Stimulated activated CD4-positive, alpha-beta T cell treated with anti-CD3 and anti-CD28 coated beads, Interleukin-15, amount 100 ng/mL, for 1 hour (primary cell): ENCODE data around the gene TRAF5.
"Not testable (repeated sequence)": the region's sequence is repeated elsewhere in the genome, so short reads cannot be mapped to it uniquely, and the experiment has no call there.

Experiments
- DNase-seq, 2 donors: peaks; one replicate each; pipeline ENCODE4 v3.0.0-alpha.2; 2020; ENCODE audit warnings: low read depth in 1 of 2, low spot score in 1 of 2

Gene TRAF5

GRCh38 chr1:211326528-211327345 is at the start of gene TRAF5:
Gene TRAF5, plus strand, starts transcription at chr1:211326833. Its CDS starts 26,407 bp downstream, at chr1:211353240.
- peak in 1 of 2 donors; percentile 41 for DNase-seq

GRCh38 chr1:211279340-211279739 is 47.3 kb upstream of the TRAF5 start:
- DNase-seq: no peak

- DNase-seq: no peak
Measured at GRCh38 chr1:211280910-211281309, 45.7 kb upstream of the TRAF5 start.

- no peak for DNase-seq
Measured at GRCh38 chr1:211281320-211282022, 45.2 kb upstream of the TRAF5 start.

GRCh38 chr1:211282023-211282373 is 44.6 kb upstream of the TRAF5 start:
- DNase-seq: no peak

GRCh38 chr1:211285196-211285595 is 41.4 kb upstream of the TRAF5 start:
- no peak for DNase-seq

- DNase-seq: no peak
Measured at GRCh38 chr1:211287218-211287617, 39.4 kb upstream of the TRAF5 start.

GRCh38 chr1:211292411-211292810 is 34.2 kb upstream of the TRAF5 start:
- no peak for DNase-seq

GRCh38 chr1:211296396-211296795 is 30.2 kb upstream of the TRAF5 start:
- no peak for DNase-seq

GRCh38 chr1:211305044-211305443 is 21.6 kb upstream of the TRAF5 start:
- DNase-seq: no peak

GRCh38 chr1:211309617-211310016 is 17.0 kb upstream of the TRAF5 start:
- DNase-seq: no peak

- DNase-seq: no peak
Measured at GRCh38 chr1:211313392-211313791, 13.2 kb upstream of the TRAF5 start.

- DNase-seq: no peak
Measured at GRCh38 chr1:211318576-211319280, 7.9 kb upstream of the TRAF5 start.

GRCh38 chr1:211319892-211320291 is 6.7 kb upstream of the TRAF5 start:
- no peak for DNase-seq

- no peak for DNase-seq
Measured at GRCh38 chr1:211320980-211321379, 5.7 kb upstream of the TRAF5 start.

GRCh38 chr1:211321646-211322045 is 5.0 kb upstream of the TRAF5 start:
- DNase-seq: not testable (repeated sequence)

- peak in 1 of 2 donors; percentile 43 for DNase-seq
Measured at GRCh38 chr1:211323156-211324063, 3.2 kb upstream of the TRAF5 start.

GRCh38 chr1:211324992-211325775 is 1.4 kb upstream of the TRAF5 start:
- DNase-seq: no peak

GRCh38 chr1:211326140-211326527 is 499 bp upstream of the TRAF5 start:
- DNase-seq: no peak

- DNase-seq: no peak
Measured at GRCh38 chr1:211327346-211327921, 801 bp downstream of the TRAF5 start.
